ENCODE data around the gene RNF169. TPM values are rescaled to one million over a fixed set of nuclear protein-coding genes. Genes with fewer than 3 reads are reported as not detected.
A peak's percentile ranks its signal among the peaks of the same experiment; 100 is the strongest.

Gene RNF169
- total and polyA plus RNA-seq, 2 of the 13 experiments (the other 11 are each of a cell fraction or from before 2014, with no cell fraction given) = 5.3 to 14.2 TPM

GRCh38 chr11:74849525-74850391 is 101.1 kb downstream of the RNF169 start (continued):
- TF ChIP-seq ZNF782 (CRISPR knock-in tag; IDR thresholded peaks at IDR 0.05; ENCODE audit: borderline replicate concordance) = no peak
- TF ChIP-seq ZNF441 (CRISPR knock-in tag; IDR thresholded peaks at IDR 0.05; ENCODE audit: borderline replicate concordance) = no peak
- TF ChIP-seq FLYWCH1 (CRISPR knock-in tag; IDR thresholded peaks at IDR 0.05) = no peak
- no peak for TF ChIP-seq ARID2 (CRISPR knock-in tag; IDR thresholded peaks at IDR 0.05; ENCODE audit: borderline replicate concordance)
- no peak for TF ChIP-seq RARG (CRISPR knock-in tag; IDR thresholded peaks at IDR 0.05; ENCODE audit: low read depth)
- peak; percentile 43 for TF ChIP-seq ARID5B (CRISPR knock-in tag; IDR thresholded peaks at IDR 0.05)
- peak; percentile 90 for TF ChIP-seq BHLHE40 (IDR thresholded peaks at IDR 0.05; ENCODE audit: low read length)
- TF ChIP-seq EP300 (IDR thresholded peaks at IDR 0.05; ENCODE audit: low read depth in 2 of 2, low read length in 2 of 2) = peak in 1 of 2 experiments; percentile 60; a peak in 1 of 4 replicates
- 0 out of 2 replicates have a peak, but pooled peaks have one; percentile 32 for TF ChIP-seq EP300 (CRISPR knock-in tag; IDR thresholded peaks at IDR 0.05; ENCODE audit: borderline replicate concordance)
- TF ChIP-seq NCOR1 (IDR thresholded peaks at IDR 0.05; ENCODE audit: borderline replicate concordance, low read length) = peak; percentile 50; the same call in 1 of the 2 replicates
- TF ChIP-seq TOE1 (CRISPR knock-in tag; IDR thresholded peaks at IDR 0.05) = no peak
- TF ChIP-seq LRRFIP1 (CRISPR knock-in tag; conservative IDR thresholded peaks at IDR 0.05) = no peak
- TF ChIP-seq ZFYVE20 (CRISPR knock-in tag; IDR thresholded peaks at IDR 0.05; ENCODE audit: borderline replicate concordance, low read depth) = no peak
- TF ChIP-seq IKZF4 (CRISPR knock-in tag; IDR thresholded peaks at IDR 0.05; ENCODE audit: borderline replicate concordance, low read depth, not compliant biosample characterization) = no peak
- TF ChIP-seq FOXA1 (IDR thresholded peaks at IDR 0.05) = peak; percentile 53; the same call in 1 of the 2 replicates
- peak; percentile 74 for TF ChIP-seq FOXA1 (CRISPR knock-in tag; IDR thresholded peaks at IDR 0.05)
- TF ChIP-seq TFE3 (CRISPR knock-in tag; IDR thresholded peaks at IDR 0.05) = no peak

Measured in HepG2 (cell line).